GM13976 (cell line): ENCODE data around the gene DNAJC27.

Source experiments
- DNase-seq: peaks from one replicate; pipeline ENCODE4 v3.0.0; 2012; ENCODE audit warnings: low spot score
- in situ Hi-C: fragments of 300-500 bp; cut with MboI; formaldehyde crosslinking; loops from one replicate; pipeline ENCODE4 v1.12.0; 2022; ENCODE audit warnings: low sequenced_read_pairs, mixed read lengths, inconsistent platforms; ENCODE audit not compliant: unreplicated experiment
- TF ChIP-seq, protein P1 (sequence below): IDR thresholded peaks from 2 replicates; pipeline ENCODE4 v1.5.1; 2012; ENCODE audit warnings: borderline replicate concordance, mild to moderate bottlenecking; ENCODE audit not compliant: insufficient read depth; ENCODE audit errors: extremely low read depth, missing control alignments, control extremely low read depth

The DNAJC27 gene

DNA sequence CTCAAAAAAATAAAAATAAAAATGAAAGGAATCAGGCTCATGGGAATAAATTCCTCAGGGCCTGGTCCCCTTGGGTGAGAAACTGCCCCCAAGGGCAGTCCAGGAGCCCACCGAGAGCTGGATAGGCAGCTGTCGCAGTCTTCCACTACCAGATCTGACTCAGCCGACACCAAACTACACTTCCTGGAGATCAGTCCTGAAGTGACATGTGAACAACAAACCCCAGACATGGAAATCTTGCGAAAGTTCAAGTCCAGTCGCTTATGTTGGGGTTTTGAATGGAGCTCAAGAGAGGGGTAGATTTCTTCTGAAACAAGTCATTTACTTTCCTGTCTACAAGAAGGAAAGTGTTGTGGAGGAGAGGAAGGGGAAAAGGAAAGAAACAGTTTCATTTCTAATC, 64.6 kb downstream of the DNAJC27 start:
- in situ Hi-C loops = no loop called here
- TF ChIP-seq, protein P1, sequence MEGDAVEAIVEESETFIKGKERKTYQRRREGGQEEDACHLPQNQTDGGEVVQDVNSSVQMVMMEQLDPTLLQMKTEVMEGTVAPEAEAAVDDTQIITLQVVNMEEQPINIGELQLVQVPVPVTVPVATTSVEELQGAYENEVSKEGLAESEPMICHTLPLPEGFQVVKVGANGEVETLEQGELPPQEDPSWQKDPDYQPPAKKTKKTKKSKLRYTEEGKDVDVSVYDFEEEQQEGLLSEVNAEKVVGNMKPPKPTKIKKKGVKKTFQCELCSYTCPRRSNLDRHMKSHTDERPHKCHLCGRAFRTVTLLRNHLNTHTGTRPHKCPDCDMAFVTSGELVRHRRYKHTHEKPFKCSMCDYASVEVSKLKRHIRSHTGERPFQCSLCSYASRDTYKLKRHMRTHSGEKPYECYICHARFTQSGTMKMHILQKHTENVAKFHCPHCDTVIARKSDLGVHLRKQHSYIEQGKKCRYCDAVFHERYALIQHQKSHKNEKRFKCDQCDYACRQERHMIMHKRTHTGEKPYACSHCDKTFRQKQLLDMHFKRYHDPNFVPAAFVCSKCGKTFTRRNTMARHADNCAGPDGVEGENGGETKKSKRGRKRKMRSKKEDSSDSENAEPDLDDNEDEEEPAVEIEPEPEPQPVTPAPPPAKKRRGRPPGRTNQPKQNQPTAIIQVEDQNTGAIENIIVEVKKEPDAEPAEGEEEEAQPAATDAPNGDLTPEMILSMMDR = no peak
- DNase-seq = no peak

GRCh38 chr2:24906466-24906865, 65.3 kb downstream of the DNAJC27 start:
- no peak for DNase-seq
- TF ChIP-seq, protein P1 = no peak
- in situ Hi-C loops = no loop called here

- TF ChIP-seq, protein P1 = no peak
- in situ Hi-C loops = no loop called here
- DNase-seq = no peak
These were observed 68.3 kb downstream of the DNAJC27 start for GRCh38 chr2:24903161-24904103.

DNA sequence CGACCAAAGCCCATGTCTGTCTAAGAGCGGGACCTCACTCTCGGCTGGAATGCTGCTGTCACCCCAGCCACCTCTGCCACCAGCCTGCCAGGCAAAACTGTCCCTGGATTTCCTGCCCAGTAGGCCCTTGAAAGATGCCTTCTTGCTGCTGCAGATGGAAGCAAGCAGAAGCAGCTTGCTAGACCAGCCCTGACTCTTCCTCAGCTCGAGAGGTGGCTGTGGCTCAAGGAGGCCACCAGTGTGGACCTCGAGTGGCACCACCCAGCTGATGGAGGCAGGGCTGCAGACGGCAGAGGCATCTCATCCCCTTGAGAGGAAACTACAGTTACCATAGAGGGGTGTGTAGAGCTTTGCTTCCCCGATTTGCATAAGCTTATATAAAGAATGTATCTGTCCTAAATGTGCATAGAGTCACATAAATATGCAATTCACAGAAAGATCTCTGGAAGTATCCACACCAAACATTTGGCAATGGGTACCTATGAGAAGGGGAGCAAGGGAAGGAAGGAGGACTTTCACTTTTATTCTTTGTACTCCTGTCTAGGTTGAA, 72.3 kb downstream of the DNAJC27 start:
- in situ Hi-C loops = no loop called here
- TF ChIP-seq, protein P1 = no peak
- DNase-seq = no peak

GRCh38 chr2:24898122-24899109, 73.3 kb downstream of the DNAJC27 start:
- TF ChIP-seq, protein P1 = no peak
- in situ Hi-C loops = no loop called here
- DNase-seq = no peak

GRCh38 chr2:24894750-24895149, 77.0 kb downstream of the DNAJC27 start:
- no peak for DNase-seq
- TF ChIP-seq, protein P1 = no peak
- in situ Hi-C loops = no loop called here
